K562 (cell line): ENCODE measurements around the gene REEP6.

Experiments
- BACH1 ChIP-seq: fragments of 200-800 bp; sonication (Bioruptor generic); IDR thresholded peaks from 2 replicates; pipeline ENCODE4 v1.6.1; 2016; ENCODE audit warnings: missing genetic modification characterization, missing compliant biosample characterization
- BRCA1 ChIP-seq, 2 experiments: fragments of 450-650 bp in 1 of 2; sonication (generic) in 1 of 2; formaldehyde crosslinking in 1 of 2; IDR thresholded peaks; 2 replicates each; pipeline versions ENCODE4 v1.5.0 to v1.6.1; 2017 to 2020; ENCODE audit warnings: mild to moderate bottlenecking in 1 of 2, missing genetic modification reagents in 1 of 2
- CEBPB ChIP-seq: fragments of 450-650 bp; IDR thresholded peaks from 2 replicates; pipeline ENCODE4 v1.6.1; 2016; ENCODE audit warnings: missing genetic modification characterization, missing compliant biosample characterization
- CREB1 ChIP-seq, 2 experiments: sonication (generic) in 1 of 2; formaldehyde crosslinking in 1 of 2; IDR thresholded peaks; 2 replicates each; pipeline versions ENCODE4 v1.6.1 to v1.8.0; 2012 to 2022; ENCODE audit warnings: inconsistent platforms in 1 of 2, mild to moderate bottlenecking in 1 of 2, missing genetic modification reagents in 1 of 2, moderate library complexity in 1 of 2
- CTCF ChIP-seq, 3 experiments: IDR thresholded peaks in 2 of 3; conservative IDR thresholded peaks in 1 of 3; 2 replicates each; pipeline ENCODE4 v1.5.1; 2011 to 2012; ENCODE audit warnings: low read length in 3 of 3, mild to moderate bottlenecking in 3 of 3, control low read depth in 2 of 3, improper control_type of control experiment in 1 of 3, inconsistent platforms in 1 of 3, low read depth in 1 of 3, mixed read lengths in 1 of 3, moderate library complexity in 1 of 3; ENCODE audit not compliant: insufficient read depth in 2 of 3
- ELF2 ChIP-seq: fragments of 250-450 bp; sonication (Bioruptor Pico); IDR thresholded peaks from 2 replicates; pipeline ENCODE4 v1.5.0; 2021; ENCODE audit warnings: mild to moderate bottlenecking
- NR2C2 ChIP-seq, 2 experiments: fragments of 200-800 bp in 1 of 2; sonication (Bioruptor generic) in 1 of 2; sonication (generic) in 1 of 2; formaldehyde crosslinking in 1 of 2; IDR thresholded peaks; 2 replicates each; pipeline versions ENCODE4 v1.6.1 to v1.8.0; 2016 to 2022; ENCODE audit warnings: mild to moderate bottlenecking in 1 of 2, missing compliant biosample characterization in 1 of 2, missing genetic modification characterization in 1 of 2, missing genetic modification reagents in 1 of 2
- TAF1 ChIP-seq: IDR thresholded peaks from 2 replicates; pipeline ENCODE4 v1.6.1; 2011; ENCODE audit warnings: mild to moderate bottlenecking, low read length, moderate library complexity; ENCODE audit not compliant: insufficient read depth, control insufficient read depth, severe bottlenecking; ENCODE audit errors: extremely low read depth
- TAF9B ChIP-seq: fragments of 450-650 bp; IDR thresholded peaks from 2 replicates; pipeline ENCODE4 v1.6.1; 2018; ENCODE audit warnings: mild to moderate bottlenecking; ENCODE audit not compliant: partially characterized antibody
- ZBTB2 ChIP-seq: fragments of 450-650 bp; IDR thresholded peaks from 2 replicates; pipeline ENCODE4 v1.6.1; 2016; ENCODE audit warnings: antibody characterized with exemption
- ZNF3 ChIP-seq: fragments of 250-450 bp; sonication (Bioruptor Pico); IDR thresholded peaks from 2 replicates; pipeline ENCODE4 v1.5.0; 2021; ENCODE audit warnings: mild to moderate bottlenecking, moderate library complexity

- TF ChIP-seq TAF9B (no peak), ELF2 (no peak), CREB1 (IDR thresholded peaks at IDR 0.05) (no peak), CREB1 (CRISPR knock-in tag; IDR thresholded peaks at IDR 0.05) (0 out of 2 replicates have a peak, but pooled peaks have one; percentile 15), NR2C2 (CRISPR knock-in tag; IDR thresholded peaks at IDR 0.05) (no peak), NR2C2 (tag; IDR thresholded peaks at IDR 0.05) (no peak), CEBPB (tag) (no peak), BRCA1 (IDR thresholded peaks at IDR 0.05) (no peak), BRCA1 (CRISPR knock-in tag; IDR thresholded peaks at IDR 0.05) (no peak), BACH1 (tag) (no peak), CTCF (IDR thresholded peaks at IDR 0.05 in 2 of 3, conservative IDR thresholded peaks at IDR 0.05 in 1 of 3; ENCODE audit: insufficient read depth in 2 of 3, low read depth in 1 of 3, low read length in 3 of 3) (peak; percentile 38 to 41 (median 41); a peak in 5 of 6 replicates), TAF1 (no peak), ZBTB2 (no peak), ZNF3 (no peak)
Measured at GRCh38 chr19:1471515-1472160, 19.3 kb upstream of the REEP6 start.
